ENCODE data around the gene MYH7.

The MYH7 gene

GRCh38 chr14:23372509-23372908 is 63.0 kb downstream of the MYH7 start, which contains the start of gene IL25:
Gene IL25 (plus strand): TSS chr14:23372809.
- H3K4me3 ChIP-seq (ENCODE audit: low read depth, low read length): no peak within 1 kb of the TSS

GRCh38 chr14:23371865-23372264 is 63.6 kb downstream of the MYH7 start:
- no peak for TF ChIP-seq CTCF (IDR thresholded peaks at IDR 0.05; ENCODE audit: borderline replicate concordance, insufficient read depth, low read depth, low read length)
- no peak overlapping the region for H3K4me3 ChIP-seq (ENCODE audit: low read depth, low read length)

More at GRCh38 chr14:23372509-23372908, 63.0 kb downstream of the MYH7 start, which contains the start of gene IL25:
- TF ChIP-seq CTCF (IDR thresholded peaks at IDR 0.05; ENCODE audit: borderline replicate concordance, insufficient read depth, low read depth, low read length): no peak

- H3K4me3 ChIP-seq (ENCODE audit: low read depth, low read length): no peak overlapping the region
- no peak for TF ChIP-seq CTCF (IDR thresholded peaks at IDR 0.05; ENCODE audit: borderline replicate concordance, insufficient read depth, low read depth, low read length)
Observed at GRCh38 chr14:23370221-23370620, 65.2 kb downstream of the MYH7 start.

- H3K4me3 ChIP-seq (ENCODE audit: low read depth, low read length): no peak overlapping the region
- TF ChIP-seq CTCF (IDR thresholded peaks at IDR 0.05; ENCODE audit: borderline replicate concordance, insufficient read depth, low read depth, low read length): no peak
Observed at GRCh38 chr14:23366426-23366921, 69.0 kb downstream of the MYH7 start.

- no peak overlapping the region for H3K4me3 ChIP-seq (ENCODE audit: low read depth, low read length)
- no peak for TF ChIP-seq CTCF (IDR thresholded peaks at IDR 0.05; ENCODE audit: borderline replicate concordance, insufficient read depth, low read depth, low read length)
Observed at GRCh38 chr14:23365732-23366425, 69.6 kb downstream of the MYH7 start.

- TF ChIP-seq CTCF (IDR thresholded peaks at IDR 0.05; ENCODE audit: borderline replicate concordance, insufficient read depth, low read depth, low read length): no peak
- H3K4me3 ChIP-seq (ENCODE audit: low read depth, low read length): no peak within 1 kb of the TSS
Observed at GRCh38 chr14:23365036-23365731, 70.3 kb downstream of the MYH7 start, which contains the start of gene EFS. Gene EFS (minus strand): TSS chr14:23365172. CDS start chr14:23365025, 147 bp downstream.

Data from GM12875 (cell line).